ENCODE measurements around the gene FAT4. TPM values are rescaled to one million over a fixed set of nuclear protein-coding genes. Genes with fewer than 3 reads are reported as not detected.

The FAT4 gene
- total RNA-seq, 2 donors from 2014 or later = 3.3 to 3.6 TPM

DNA sequence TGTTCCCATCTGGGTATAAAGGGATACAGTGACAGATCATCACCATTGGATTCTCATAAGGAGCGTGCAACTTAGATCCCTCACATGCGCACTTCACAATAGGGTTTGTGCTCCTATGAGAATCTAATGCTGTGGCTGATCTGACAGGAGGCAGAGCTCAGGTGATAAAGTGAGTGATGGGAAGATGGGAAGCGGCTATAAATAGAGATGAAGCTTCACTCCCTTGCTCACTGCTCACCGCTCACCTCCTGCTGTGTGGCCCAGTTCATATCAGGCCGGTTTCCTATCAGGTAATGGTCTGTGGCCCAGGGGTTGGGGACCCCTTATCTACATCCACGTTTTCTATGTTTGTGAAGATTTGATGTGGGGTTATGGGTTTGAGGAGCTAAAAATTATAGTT lies 43.7 kb downstream of the FAT4 start:
- ATAC-seq = no peak
- 81 to 84% methylated on average over 6 of the region's 6 CpGs for WGBS, 2 donors

DNA sequence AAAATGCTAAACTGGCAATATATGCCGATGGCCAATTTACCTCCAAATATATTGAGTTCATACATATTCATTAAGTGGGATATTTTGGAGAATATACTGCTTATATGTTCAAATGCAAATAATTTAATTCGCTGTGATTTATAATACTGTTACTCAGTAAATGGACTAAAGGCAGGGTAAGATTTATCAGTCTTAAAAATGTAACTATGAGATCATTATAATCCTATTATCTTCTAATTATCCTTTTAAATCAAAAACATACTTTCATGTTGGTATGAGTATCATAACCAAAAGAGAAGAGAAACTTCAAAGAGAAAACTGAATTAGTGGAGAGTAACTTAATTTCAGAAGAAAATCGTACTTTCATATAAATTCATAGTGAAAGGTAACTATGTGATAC lies 44.6 kb downstream of the FAT4 start:
- H3K9me3 ChIP-seq = no peaks in the 10 kb centered on the region
- no peak overlapping the region for H3K4me3 ChIP-seq
- no peak for TF ChIP-seq POLR2A (IDR thresholded peaks at IDR 0.05)
- TF ChIP-seq, protein P1, sequence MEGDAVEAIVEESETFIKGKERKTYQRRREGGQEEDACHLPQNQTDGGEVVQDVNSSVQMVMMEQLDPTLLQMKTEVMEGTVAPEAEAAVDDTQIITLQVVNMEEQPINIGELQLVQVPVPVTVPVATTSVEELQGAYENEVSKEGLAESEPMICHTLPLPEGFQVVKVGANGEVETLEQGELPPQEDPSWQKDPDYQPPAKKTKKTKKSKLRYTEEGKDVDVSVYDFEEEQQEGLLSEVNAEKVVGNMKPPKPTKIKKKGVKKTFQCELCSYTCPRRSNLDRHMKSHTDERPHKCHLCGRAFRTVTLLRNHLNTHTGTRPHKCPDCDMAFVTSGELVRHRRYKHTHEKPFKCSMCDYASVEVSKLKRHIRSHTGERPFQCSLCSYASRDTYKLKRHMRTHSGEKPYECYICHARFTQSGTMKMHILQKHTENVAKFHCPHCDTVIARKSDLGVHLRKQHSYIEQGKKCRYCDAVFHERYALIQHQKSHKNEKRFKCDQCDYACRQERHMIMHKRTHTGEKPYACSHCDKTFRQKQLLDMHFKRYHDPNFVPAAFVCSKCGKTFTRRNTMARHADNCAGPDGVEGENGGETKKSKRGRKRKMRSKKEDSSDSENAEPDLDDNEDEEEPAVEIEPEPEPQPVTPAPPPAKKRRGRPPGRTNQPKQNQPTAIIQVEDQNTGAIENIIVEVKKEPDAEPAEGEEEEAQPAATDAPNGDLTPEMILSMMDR (IDR thresholded peaks at IDR 0.05) = no peak
- no peaks in the 10 kb centered on the region for H3K36me3 ChIP-seq (replicated peaks in 1 of 2; ENCODE audit: insufficient read depth in 1 of 2, low read depth in 2 of 2)
- H3K4me1 ChIP-seq = no peaks in the 10 kb centered on the region
- H3K27ac ChIP-seq = no peak overlapping the region
- no peaks in the 10 kb centered on the region for H3K27me3 ChIP-seq
- intact Hi-C loops (cut with DNase I) = no loop called here
- DNase-seq (no peak), ATAC-seq (no peak)
- WGBS, 2 donors = 66 to 80% methylated on average over 3 of the region's 3 CpGs

More for the DNA sequence above, 43.7 kb downstream of the FAT4 start:
- H3K27ac ChIP-seq = no peak overlapping the region
- H3K9me3 ChIP-seq = no peaks in the 10 kb centered on the region
- TF ChIP-seq POLR2A (IDR thresholded peaks at IDR 0.05) = no peak
- TF ChIP-seq, protein P1 (IDR thresholded peaks at IDR 0.05) = no peak
- H3K36me3 ChIP-seq (replicated peaks in 1 of 2; ENCODE audit: insufficient read depth in 1 of 2, low read depth in 2 of 2) = no peaks in the 10 kb centered on the region
- H3K4me3 ChIP-seq = no peak overlapping the region
- H3K27me3 ChIP-seq = peaks cover 0 to 2% of the 10 kb centered on the region in 2 donors
- no peak for DNase-seq
- intact Hi-C loops (cut with DNase I) = no loop called here
- H3K4me1 ChIP-seq = no peaks in the 10 kb centered on the region

DNA sequence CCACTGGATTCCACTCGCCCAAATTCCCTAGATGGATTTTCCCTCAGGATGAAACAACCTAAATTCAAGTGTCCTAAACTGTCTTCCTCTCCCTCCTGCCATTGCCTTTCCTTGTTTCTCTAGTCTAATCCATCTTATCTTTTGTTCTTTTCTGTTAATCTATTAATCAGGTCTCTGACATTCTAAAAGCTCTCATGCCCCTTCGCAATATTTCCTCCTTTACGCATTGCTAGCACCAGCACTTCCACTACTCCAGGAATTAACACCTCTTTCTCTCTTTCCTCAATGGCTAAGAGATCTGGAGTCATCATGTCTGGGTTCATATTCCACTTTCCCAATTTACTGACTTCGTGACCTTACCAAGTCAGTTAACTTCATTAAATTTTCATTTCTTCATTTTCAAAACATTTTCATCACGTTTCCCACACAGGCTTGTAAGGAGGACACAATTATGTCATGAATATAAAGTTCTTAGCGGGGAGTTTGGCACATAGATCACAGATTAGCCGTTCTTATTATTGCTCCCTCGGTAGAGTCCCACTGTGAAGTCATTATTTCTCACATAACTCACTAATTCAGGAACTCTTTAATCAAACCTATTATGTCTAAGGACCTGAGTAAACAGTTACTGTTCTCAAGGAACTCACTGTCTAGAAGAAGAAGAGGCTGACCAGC lies 45.3 kb downstream of the FAT4 start:
- H3K4me3 ChIP-seq = no peak overlapping the region
- H3K36me3 ChIP-seq (replicated peaks in 1 of 2; ENCODE audit: insufficient read depth in 1 of 2, low read depth in 2 of 2) = no peaks in the 10 kb centered on the region
- DNase-seq (no peak), ATAC-seq (no peak)
- intact Hi-C loops (cut with DNase I) = no loop called here
- 57 to 65% methylated on average over 8 of the region's 8 CpGs for WGBS, 2 donors
- H3K4me1 ChIP-seq = no peaks in the 10 kb centered on the region
- TF ChIP-seq, protein P1 (IDR thresholded peaks at IDR 0.05) = no peak
- no peak for TF ChIP-seq POLR2A (IDR thresholded peaks at IDR 0.05)
- no peak overlapping the region for H3K27ac ChIP-seq
- no peaks in the 10 kb centered on the region for H3K27me3 ChIP-seq
- H3K9me3 ChIP-seq = no peaks in the 10 kb centered on the region

DNA sequence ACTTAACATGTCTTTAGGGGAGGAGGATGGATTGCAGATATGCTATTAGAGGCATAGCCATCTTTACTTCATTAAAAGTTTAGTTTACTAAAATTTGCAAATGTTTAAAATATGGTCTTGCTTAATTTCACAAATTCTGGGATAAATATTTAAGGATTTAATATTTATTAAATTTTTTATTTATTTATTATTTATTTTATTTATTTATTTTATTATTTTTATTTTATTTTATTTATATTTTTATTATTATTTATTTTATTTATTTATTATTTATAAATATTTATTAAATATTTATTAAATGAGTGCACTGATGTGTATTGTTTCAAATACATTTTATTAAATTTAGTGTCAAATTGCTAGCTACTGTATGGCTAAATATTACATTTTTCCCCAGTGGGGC lies 46.0 kb downstream of the FAT4 start:
- no peak for TF ChIP-seq POLR2A (IDR thresholded peaks at IDR 0.05)
- ATAC-seq = no peak

More for the DNA sequence above, 46.0 kb downstream of the FAT4 start:
- no peak for DNase-seq
- Histone ChIP-seq H3K4me1 (no peaks in the 10 kb centered on the region), H3K27ac (no peak overlapping the region), H3K36me3 (replicated peaks in 1 of 2; ENCODE audit: insufficient read depth in 1 of 2, low read depth in 2 of 2) (no peaks in the 10 kb centered on the region), H3K27me3 (no peaks in the 10 kb centered on the region), H3K4me3 (no peak overlapping the region), H3K9me3 (no peaks in the 10 kb centered on the region)
- intact Hi-C loops (cut with DNase I) = no loop called here

Small RNAs within 50 kb of the gene (small RNA-seq; reads per million reads assigned to genes)
- gene RF00019 = not detected
